K562 (cell line): ENCODE results near the gene DNALI1. TPM values are rescaled to one million over a fixed set of nuclear protein-coding genes. Genes with fewer than 3 reads are reported as not detected.

Source experiments
- CHAMP1 ChIP-seq: fragments of 450-650 bp; IDR thresholded peaks from 2 replicates; pipeline ENCODE4 v1.6.1; 2016; ENCODE audit warnings: mild to moderate bottlenecking
- CHD1 ChIP-seq: fragments of 200-600 bp; sonication (generic); IDR thresholded peaks from one replicate; pipeline ENCODE4 v1.6.1; 2012; ENCODE audit warnings: mild to moderate bottlenecking, moderate library complexity, low read length, inconsistent platforms
- CUX1 ChIP-seq: fragments of 200-800 bp; sonication (Bioruptor generic); IDR thresholded peaks from 2 replicates; pipeline ENCODE4 v1.6.1; 2016; ENCODE audit warnings: missing genetic modification characterization, missing compliant biosample characterization
- CXXC5 ChIP-seq: fragments of 250-450 bp; sonication (Bioruptor Pico); IDR thresholded peaks from 2 replicates; pipeline ENCODE4 v1.8.0; 2022; ENCODE audit warnings: inconsistent platforms, mild to moderate bottlenecking, moderate library complexity
- EHMT2 ChIP-seq: fragments of 450-650 bp; IDR thresholded peaks from 2 replicates; pipeline ENCODE4 v1.6.1; 2018; ENCODE audit warnings: antibody characterized with exemption
- ELF2 ChIP-seq: fragments of 250-450 bp; sonication (Bioruptor Pico); IDR thresholded peaks from 2 replicates; pipeline ENCODE4 v1.5.0; 2021; ENCODE audit warnings: mild to moderate bottlenecking
- ESRRA ChIP-seq: fragments of 450-650 bp; IDR thresholded peaks from 2 replicates; pipeline ENCODE4 v1.6.1; 2014; ENCODE audit warnings: low read depth, mild to moderate bottlenecking, moderate library complexity, borderline replicate concordance
- GATAD2A ChIP-seq: fragments of 450-650 bp; IDR thresholded peaks from 2 replicates; pipeline ENCODE4 v1.6.1; 2017
- TSHZ1 ChIP-seq: fragments of 250-450 bp; sonication (Bioruptor Pico); IDR thresholded peaks from 2 replicates; pipeline ENCODE4 v1.4.0; 2020; ENCODE audit warnings: mild to moderate bottlenecking, moderate library complexity
- ZBTB12 ChIP-seq: fragments of 250-450 bp; sonication (Bioruptor Pico); IDR thresholded peaks from 2 replicates; pipeline ENCODE4 v1.4.0; 2020
- ZNF395 ChIP-seq: fragments of 200-800 bp; sonication (Bioruptor generic); IDR thresholded peaks from 2 replicates; pipeline ENCODE4 v1.6.1; 2017; ENCODE audit warnings: missing genetic modification characterization, missing compliant biosample characterization
- ZNF561 ChIP-seq: fragments of 450-650 bp; formaldehyde crosslinking; conservative IDR thresholded peaks from 2 replicates; pipeline ENCODE4 v1.4.0; 2020; ENCODE audit warnings: mild to moderate bottlenecking, moderate library complexity
- polyA plus RNA-seq, 8 experiments: library from polyadenylated mRNA; depleted of rRNA in 4 of 8; stranded (reverse) in 5 of 8; unstranded in 3 of 8; fragments of >200 nt; fragmentation: Nextera tagmentation in 2 of 8; fragmentation: Illumina TruSeq in 1 of 8; extraction: Ambion mirVana in 2 of 8; extraction: Trizol in 1 of 8; gene quantifications; 2 replicates each; pipeline versions ENCODE4 v1.2.1 to v1.2.3, GENCODE V29; 2011 to 2014; ENCODE audit warnings: inconsistent platforms in 1 of 8, missing spikeins in 1 of 8
- total RNA-seq, 7 experiments: library from RNA; depleted of rRNA in 6 of 7; stranded (reverse); fragments of >200 nt in 6 of 7; fragmentation: Illumina TruSeq in 2 of 7; extraction: Trizol in 2 of 7; gene quantifications; 2 replicates each; pipeline versions ENCODE4 v1.2.1 to v1.2.3, GENCODE V29; 2011 to 2021; ENCODE audit warnings: low replicate concordance in 1 of 7

The DNALI1 gene
- total and polyA plus RNA-seq, 9 of the 15 experiments (the other 6 are each of a cell fraction or from before 2014, with no cell fraction given): 0.87 to 5.6 (median 1.2) TPM

DNA sequence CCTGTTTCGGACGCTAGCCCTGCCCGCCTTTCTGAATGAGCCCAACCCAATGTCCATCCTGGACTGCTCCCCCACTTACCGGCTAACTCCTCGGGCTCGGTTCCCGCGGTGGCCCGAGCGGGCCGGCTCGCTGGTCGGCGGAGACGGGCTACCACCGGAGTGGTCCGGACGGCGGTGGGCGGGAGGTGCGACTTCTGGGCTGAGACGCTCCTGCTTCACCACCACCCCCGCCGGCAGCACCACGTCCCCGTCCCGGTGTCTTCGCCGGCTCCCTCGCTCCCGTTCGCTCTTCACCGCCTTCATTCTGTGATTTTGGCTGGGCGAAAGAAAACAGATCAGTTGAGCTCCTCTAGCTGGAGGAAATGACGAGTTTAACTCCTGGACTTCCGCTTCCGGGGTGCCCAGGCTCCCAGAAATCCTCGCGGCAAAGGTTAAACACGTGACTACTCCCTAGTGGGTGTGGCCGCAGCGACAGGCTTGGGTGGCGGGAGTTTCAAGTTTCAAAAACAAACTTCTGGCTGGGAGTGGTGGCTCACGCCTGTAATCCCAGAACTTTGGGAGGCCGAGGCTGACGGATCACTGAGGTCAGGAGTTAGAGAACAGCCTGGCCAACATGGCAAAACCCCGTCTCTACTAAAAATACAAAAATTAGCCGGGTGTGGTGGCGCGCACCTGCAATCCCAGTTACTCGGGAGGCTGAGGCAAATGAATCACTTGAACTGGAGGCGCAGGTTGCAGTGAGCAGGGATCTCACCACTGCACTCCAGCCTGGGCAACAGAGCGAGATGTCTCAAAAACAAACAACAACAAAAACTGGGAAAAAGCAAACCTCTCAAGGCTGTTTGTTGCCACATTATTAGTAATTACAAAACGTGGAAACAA, 2.6 kb upstream of the DNALI1 start, which contains the start of gene SNIP1 (continued):
- TF ChIP-seq CUX1 (CRISPR knock-in tag) (no peak), ZNF561 (CRISPR knock-in tag) (no peak), TSHZ1 (CRISPR knock-in tag) (no peak), ESRRA (no peak; the same call in none of the 2 replicates), ELF2 (CRISPR knock-in tag) (peak; percentile 86), CXXC5 (peak; percentile 69), ZNF395 (CRISPR knock-in tag) (0 out of 2 replicates have a peak, but pooled peaks have one; percentile 43), EHMT2 (peak; percentile 45; the same call in 1 of the 2 replicates), GATAD2A (no peak), CHAMP1 (peak; percentile 97), ZBTB12 (peak; percentile 84), CHD1 (peak; percentile 95)
